ENCODE data around the gene RUNDC1.
"Not testable (repeated sequence)": the region's sequence is repeated elsewhere in the genome, so short reads cannot be mapped to it uniquely, and the experiment has no call there.

The RUNDC1 gene

DNA sequence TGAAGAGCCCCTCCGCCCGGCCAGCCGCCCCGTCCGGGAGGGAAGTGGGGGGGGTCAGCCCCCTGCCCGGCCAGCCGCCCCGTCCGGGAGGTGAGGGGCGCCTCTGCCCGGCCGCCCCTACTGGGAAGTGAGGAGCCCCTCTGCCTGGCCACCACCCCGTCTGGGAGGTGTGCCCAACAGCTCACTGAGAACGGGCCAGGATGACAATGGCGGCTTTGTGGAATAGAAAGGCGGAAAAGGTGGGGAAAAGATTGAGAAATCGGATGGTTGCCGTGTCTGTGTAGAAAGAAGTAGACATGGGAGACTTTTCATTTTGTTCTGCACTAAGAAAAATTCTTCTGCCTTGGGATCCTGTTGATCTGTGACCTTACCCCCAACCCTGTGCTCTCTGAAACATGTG is 7.0 kb upstream of the RUNDC1 start:
- not testable (repeated sequence) for H3K4me3 ChIP-seq (ENCODE audit: low read depth in 1 of 2, low read length in 2 of 2); H3K9ac ChIP-seq (ENCODE audit: low read length); H3K4me1 ChIP-seq (ENCODE audit: insufficient read depth, low read length); H3K27ac ChIP-seq (ENCODE audit: low read depth, low read length); H3K9me3 ChIP-seq (ENCODE audit: low read length); H3K36me3 ChIP-seq (ENCODE audit: insufficient read depth, low read length); H3K27me3 ChIP-seq (ENCODE audit: control insufficient read depth in 1 of 2, insufficient read depth in 2 of 2, low read length in 2 of 2)

DNA sequence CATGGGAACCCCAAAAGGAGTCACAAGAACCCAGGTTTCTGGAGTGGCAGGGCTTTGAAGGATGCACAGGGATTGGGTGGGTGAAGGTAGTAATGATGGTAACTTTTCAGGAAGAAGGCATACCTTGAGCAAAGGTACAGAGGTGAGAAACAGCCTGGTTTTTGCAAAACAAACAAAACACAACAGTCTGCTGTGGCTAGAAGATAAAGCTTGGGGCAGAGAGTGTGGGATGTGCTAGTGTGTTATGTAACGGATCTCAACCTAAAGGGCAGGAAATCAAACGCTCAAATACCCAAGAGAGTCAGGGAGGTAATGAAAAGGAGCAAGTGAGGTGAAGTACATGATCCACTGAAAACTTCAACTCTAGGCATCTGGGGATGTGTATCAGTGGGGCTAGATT is 5.1 kb upstream of the RUNDC1 start:
- no peak overlapping the region for H3K4me3 ChIP-seq (ENCODE audit: low read depth in 1 of 2, low read length in 2 of 2)
- H3K36me3 ChIP-seq (ENCODE audit: insufficient read depth, low read length): no peaks in the 10 kb centered on the region
- H3K27ac ChIP-seq (ENCODE audit: low read depth, low read length): no peak overlapping the region
- no peaks in the 10 kb centered on the region for H3K9me3 ChIP-seq (ENCODE audit: low read length)
- H3K27me3 ChIP-seq (ENCODE audit: control insufficient read depth in 1 of 2, insufficient read depth in 2 of 2, low read length in 2 of 2): no peaks in the 10 kb centered on the region
- no peak overlapping the region for H3K9ac ChIP-seq (ENCODE audit: low read length)
- peaks cover 13% of the 10 kb centered on the region for H3K4me1 ChIP-seq (ENCODE audit: insufficient read depth, low read length)

DNA sequence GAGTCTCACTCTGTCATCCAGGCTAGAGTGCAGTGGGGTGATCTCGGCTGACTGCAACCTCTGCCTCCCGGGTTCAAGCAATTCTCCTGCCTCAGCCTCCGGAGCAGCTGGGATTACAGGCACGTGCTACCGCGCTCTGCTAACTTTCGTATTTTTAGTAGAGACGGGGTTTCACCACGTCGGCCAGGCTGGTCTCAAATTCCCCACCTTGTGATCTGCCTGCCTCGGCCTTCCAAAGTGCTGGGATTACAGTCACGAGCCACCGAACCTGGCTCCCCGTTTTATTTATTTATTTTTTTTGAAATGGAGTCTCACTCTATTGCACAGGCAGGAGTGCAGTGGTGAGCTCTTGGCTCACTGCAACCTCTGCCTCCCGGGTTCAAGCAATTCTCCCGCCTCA is 4.7 kb upstream of the RUNDC1 start:
- not testable (repeated sequence) for H3K9me3 ChIP-seq (ENCODE audit: low read length); H3K27me3 ChIP-seq (ENCODE audit: control insufficient read depth in 1 of 2, insufficient read depth in 2 of 2, low read length in 2 of 2); H3K9ac ChIP-seq (ENCODE audit: low read length); H3K4me3 ChIP-seq (ENCODE audit: low read depth in 1 of 2, low read length in 2 of 2); H3K27ac ChIP-seq (ENCODE audit: low read depth, low read length); H3K36me3 ChIP-seq (ENCODE audit: insufficient read depth, low read length)
- H3K4me1 ChIP-seq (ENCODE audit: insufficient read depth, low read length): peaks cover 13% of the 10 kb centered on the region

DNA sequence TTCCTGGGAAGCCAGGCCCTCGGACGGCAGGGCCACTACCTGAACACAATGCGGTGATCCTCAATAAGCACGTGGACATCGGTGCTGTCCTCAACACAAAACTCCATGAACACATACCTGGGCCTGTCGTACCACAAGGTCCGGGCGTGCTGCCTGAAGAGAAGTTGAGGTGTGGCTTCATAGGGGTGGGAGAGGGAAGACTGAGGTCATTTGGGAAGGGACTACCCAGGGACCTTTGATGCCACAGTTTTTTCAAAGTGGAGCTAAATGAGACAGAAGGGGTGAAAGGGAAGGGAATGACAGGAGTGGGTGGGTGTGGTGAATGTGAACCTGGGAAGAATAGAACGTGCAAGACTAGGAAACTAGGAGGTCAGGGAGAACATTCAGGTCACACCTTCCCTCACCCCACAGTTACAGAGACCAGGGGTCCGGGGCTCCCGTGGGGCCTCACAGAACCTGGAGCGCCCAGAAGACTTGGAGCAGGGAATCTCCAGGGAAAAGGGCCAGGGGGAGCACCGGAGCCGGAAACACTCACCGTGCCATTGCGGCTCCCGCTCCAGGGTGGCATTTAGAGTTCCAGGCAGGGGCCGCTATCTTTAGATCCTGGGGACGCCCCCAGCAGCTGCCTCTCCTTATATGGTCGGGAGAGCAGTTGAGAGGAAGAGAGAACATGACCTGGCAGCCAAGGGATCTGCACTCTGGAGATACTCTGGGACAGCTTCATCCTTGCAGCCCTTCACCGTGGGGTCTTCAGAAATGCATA is 673 bp upstream of the RUNDC1 start, which contains the start of gene PTGES3L:
TSS of gene PTGES3L (minus strand) at position 570 of the 763 bp plus-strand sequence. CDS start at position 543, 27 bp downstream.
- peaks cover 29% of the 10 kb centered on the region for H3K4me1 ChIP-seq (ENCODE audit: insufficient read depth, low read length)
- H3K4me3 ChIP-seq (ENCODE audit: low read depth in 1 of 2, low read length in 2 of 2): peak within 1 kb of the TSS; percentile 85 to 88
- no peaks in the 10 kb centered on the region for H3K27me3 ChIP-seq (ENCODE audit: control insufficient read depth in 1 of 2, insufficient read depth in 2 of 2, low read length in 2 of 2)
- H3K36me3 ChIP-seq (ENCODE audit: insufficient read depth, low read length): no peaks in the 10 kb centered on the region
- peak within 1 kb of the TSS; percentile 98 for H3K27ac ChIP-seq (ENCODE audit: low read depth, low read length)
- H3K9ac ChIP-seq (ENCODE audit: low read length): peak within 1 kb of the TSS; percentile 44
- no peaks in the 10 kb centered on the region for H3K9me3 ChIP-seq (ENCODE audit: low read length)

DNA sequence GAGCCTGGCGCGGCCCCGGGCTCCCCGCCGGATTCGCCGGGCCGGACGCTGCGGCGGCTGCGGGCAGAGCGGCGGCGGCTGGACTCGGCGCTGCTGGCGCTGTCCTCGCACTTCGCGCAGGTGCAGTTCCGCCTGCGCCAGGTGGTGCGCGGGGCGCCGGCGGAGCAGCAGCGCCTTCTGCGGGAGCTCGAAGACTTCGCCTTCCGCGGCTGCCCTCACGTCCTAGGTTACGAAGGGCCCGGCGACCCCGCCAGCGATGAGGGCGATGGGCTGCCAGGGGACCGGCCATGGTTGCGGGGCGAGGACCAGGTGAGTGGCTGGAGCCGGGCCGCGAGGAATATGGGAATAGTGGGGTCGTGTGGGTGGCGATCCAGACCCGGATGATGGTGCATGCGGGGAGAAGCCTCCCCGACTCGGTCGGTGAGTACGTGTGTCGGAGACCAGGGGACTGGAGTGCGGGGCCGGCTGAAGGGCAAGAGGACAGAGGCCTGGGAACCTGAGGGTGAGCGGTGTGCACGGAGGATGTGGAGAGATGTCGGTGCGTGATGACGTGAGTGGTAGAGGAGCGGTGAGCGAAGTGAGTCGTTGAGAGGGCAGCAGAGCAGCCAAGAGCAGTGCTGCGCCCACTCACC is 517 bp downstream of the RUNDC1 start:
- Histone ChIP-seq H3K27me3 (ENCODE audit: control insufficient read depth in 1 of 2, insufficient read depth in 2 of 2, low read length in 2 of 2) (no peaks in the 10 kb centered on the region), H3K27ac (ENCODE audit: low read depth, low read length) (peak overlapping the region; percentile 98), H3K9me3 (ENCODE audit: low read length) (no peaks in the 10 kb centered on the region), H3K4me1 (ENCODE audit: insufficient read depth, low read length) (peaks cover 29% of the 10 kb centered on the region), H3K36me3 (ENCODE audit: insufficient read depth, low read length) (peaks cover 5% of the 10 kb centered on the region), H3K4me3 (ENCODE audit: low read depth in 1 of 2, low read length in 2 of 2) (peak overlapping the region; percentile 85 to 88), H3K9ac (ENCODE audit: low read length) (peak overlapping the region; percentile 21)

DNA sequence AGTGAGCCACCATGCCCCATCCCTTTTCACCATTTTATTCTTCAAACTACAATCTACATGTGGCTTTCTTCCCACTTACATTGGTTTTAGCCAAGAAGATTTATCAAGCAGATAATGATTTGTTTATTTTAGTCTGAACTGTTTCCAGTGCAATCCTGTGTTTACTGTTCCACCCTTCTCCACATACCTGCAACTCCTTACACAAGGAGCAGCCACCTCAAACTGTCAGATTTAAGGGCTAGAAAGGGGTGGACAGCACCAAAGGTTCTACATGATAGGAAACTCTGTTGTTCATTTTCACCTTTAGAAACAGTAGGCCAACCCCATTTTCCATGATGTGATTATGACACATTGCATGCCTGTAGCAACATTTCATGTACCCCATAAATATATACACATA is 1.9 kb downstream of the RUNDC1 start:
- H3K4me3 ChIP-seq (ENCODE audit: low read depth in 1 of 2, low read length in 2 of 2): no peak overlapping the region
- no peaks in the 10 kb centered on the region for H3K9me3 ChIP-seq (ENCODE audit: low read length)
- H3K36me3 ChIP-seq (ENCODE audit: insufficient read depth, low read length): peaks cover 12% of the 10 kb centered on the region
- H3K27ac ChIP-seq (ENCODE audit: low read depth, low read length): no peak overlapping the region
- H3K27me3 ChIP-seq (ENCODE audit: control insufficient read depth in 1 of 2, insufficient read depth in 2 of 2, low read length in 2 of 2): no peaks in the 10 kb centered on the region
- H3K9ac ChIP-seq (ENCODE audit: low read length): no peak overlapping the region
- H3K4me1 ChIP-seq (ENCODE audit: insufficient read depth, low read length): peaks cover 29% of the 10 kb centered on the region

DNA sequence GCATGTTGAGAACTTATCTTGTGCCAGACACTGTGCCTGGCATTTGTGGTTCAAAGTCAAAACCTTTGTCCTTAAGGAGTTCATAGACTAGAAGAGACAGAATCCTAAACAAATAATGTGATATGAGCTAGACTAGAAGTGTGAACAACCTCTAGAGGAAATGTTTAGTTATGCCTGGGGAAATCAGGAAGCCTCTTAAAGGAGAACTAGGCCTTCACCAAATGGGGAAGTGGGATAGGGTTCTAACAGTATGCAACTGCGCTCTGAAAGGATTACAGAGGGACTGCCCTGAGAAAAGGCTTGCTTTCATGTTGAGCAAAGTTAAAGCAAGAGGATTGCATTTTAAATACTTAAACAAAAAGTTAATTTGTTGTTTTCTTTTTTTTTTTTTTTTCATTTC is 4.9 kb downstream of the RUNDC1 start:
- Histone ChIP-seq H3K27ac (ENCODE audit: low read depth, low read length) (no peak overlapping the region), H3K9ac (ENCODE audit: low read length) (no peak overlapping the region), H3K9me3 (ENCODE audit: low read length) (no peaks in the 10 kb centered on the region), H3K4me1 (ENCODE audit: insufficient read depth, low read length) (peaks cover 16% of the 10 kb centered on the region), H3K27me3 (ENCODE audit: control insufficient read depth in 1 of 2, insufficient read depth in 2 of 2, low read length in 2 of 2) (no peaks in the 10 kb centered on the region), H3K4me3 (ENCODE audit: low read depth in 1 of 2, low read length in 2 of 2) (no peak overlapping the region), H3K36me3 (ENCODE audit: insufficient read depth, low read length) (peaks cover 41% of the 10 kb centered on the region)

DNA sequence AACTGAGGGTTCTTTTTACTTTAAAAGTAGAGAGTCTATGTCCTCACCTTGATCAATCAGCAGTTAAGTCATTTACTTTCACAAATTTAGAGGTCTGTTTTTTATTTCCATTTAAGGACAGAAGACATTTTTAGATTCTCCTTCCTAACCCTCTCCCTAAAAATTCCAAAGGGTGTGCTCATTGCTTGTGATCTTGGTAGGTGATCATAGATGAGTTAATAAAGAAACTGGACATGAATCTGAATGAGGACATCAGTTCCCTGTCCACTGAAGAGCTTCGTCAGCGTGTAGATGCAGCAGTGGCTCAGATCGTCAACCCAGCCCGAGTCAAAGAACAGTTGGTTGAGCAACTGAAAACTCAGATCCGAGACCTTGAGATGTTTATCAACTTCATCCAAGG is 8.8 kb downstream of the RUNDC1 start:
- H3K27ac ChIP-seq (ENCODE audit: low read depth, low read length): no peak overlapping the region
- H3K9ac ChIP-seq (ENCODE audit: low read length): no peak overlapping the region
- no peaks in the 10 kb centered on the region for H3K9me3 ChIP-seq (ENCODE audit: low read length)
- H3K36me3 ChIP-seq (ENCODE audit: insufficient read depth, low read length): peaks cover 66% of the 10 kb centered on the region
- H3K4me1 ChIP-seq (ENCODE audit: insufficient read depth, low read length): no peaks in the 10 kb centered on the region
- H3K4me3 ChIP-seq (ENCODE audit: low read depth in 1 of 2, low read length in 2 of 2): no peak overlapping the region
- no peaks in the 10 kb centered on the region for H3K27me3 ChIP-seq (ENCODE audit: control insufficient read depth in 1 of 2, insufficient read depth in 2 of 2, low read length in 2 of 2)

DNA sequence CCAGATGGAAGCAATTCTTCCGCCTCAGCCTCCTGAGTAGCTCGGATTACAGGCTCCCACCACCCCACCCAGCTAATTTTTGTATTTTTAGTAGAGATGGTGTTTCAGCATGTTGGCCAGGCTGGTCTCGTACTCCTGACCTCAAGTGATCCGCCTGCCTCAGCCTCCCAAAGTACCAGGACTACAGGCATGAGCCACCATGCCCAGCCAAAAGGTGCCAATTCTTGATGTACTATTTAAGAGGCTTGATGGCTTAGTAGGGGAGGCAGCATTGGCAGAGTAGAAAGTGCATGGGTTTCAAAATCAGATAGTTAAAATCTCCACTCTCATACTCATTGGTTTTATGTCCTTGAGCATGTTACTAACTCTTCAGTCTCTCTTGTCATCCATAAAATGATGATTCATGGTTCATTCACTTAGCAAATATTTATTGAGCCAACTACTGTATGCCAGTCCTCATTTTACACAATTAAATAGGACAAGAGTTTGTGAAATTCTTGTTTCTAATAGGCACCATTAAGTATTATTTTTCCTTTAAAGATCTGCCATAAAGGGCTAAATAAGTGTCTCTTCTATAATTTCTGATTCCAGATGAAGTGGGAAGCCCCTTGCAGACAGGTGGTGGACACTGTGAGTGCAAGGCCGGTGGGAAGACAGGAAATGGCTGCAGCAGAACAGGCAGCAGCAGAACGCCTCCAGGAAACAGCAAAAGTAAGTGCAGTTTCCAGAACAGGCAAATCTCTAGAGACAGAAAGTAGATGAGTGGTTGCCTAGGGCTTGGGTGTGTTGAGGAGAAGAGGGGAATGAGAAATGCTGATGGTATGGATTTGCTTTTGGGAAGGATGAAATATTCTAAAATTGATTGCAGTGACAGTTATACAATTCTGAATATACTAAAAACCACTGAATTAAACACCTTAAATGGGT is 9.6 kb downstream of the RUNDC1 start:
- Histone ChIP-seq H3K9ac (ENCODE audit: low read length) (no peak overlapping the region), H3K4me1 (ENCODE audit: insufficient read depth, low read length) (no peaks in the 10 kb centered on the region), H3K9me3 (ENCODE audit: low read length) (no peaks in the 10 kb centered on the region), H3K27ac (ENCODE audit: low read depth, low read length) (no peak overlapping the region), H3K4me3 (ENCODE audit: low read depth in 1 of 2, low read length in 2 of 2) (no peak overlapping the region), H3K27me3 (ENCODE audit: control insufficient read depth in 1 of 2, insufficient read depth in 2 of 2, low read length in 2 of 2) (no peaks in the 10 kb centered on the region), H3K36me3 (ENCODE audit: insufficient read depth, low read length) (peaks cover 64% of the 10 kb centered on the region)

DNA sequence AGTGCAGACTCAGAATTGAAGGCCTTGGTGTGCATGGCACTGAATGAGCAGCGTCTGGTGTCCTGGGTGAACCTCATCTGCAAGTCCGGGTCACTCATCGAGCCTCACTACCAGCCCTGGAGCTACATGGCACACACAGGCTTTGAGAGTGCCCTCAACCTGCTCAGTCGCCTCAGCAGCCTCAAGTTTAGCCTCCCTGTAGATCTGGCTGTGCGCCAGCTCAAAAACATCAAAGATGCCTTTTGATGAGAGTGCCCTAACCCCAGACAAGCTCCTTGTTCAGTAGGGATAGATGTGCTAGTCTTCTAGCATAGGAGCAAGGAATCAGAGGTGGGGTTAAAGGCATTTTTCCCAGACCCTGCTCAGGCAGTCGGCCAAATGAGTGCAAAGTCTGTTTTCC is 11.1 kb downstream of the RUNDC1 start:
- Histone ChIP-seq H3K4me1 (ENCODE audit: insufficient read depth, low read length) (no peaks in the 10 kb centered on the region), H3K9me3 (ENCODE audit: low read length) (no peaks in the 10 kb centered on the region), H3K27me3 (ENCODE audit: control insufficient read depth in 1 of 2, insufficient read depth in 2 of 2, low read length in 2 of 2) (no peaks in the 10 kb centered on the region), H3K4me3 (ENCODE audit: low read depth in 1 of 2, low read length in 2 of 2) (no peak overlapping the region), H3K27ac (ENCODE audit: low read depth, low read length) (no peak overlapping the region), H3K36me3 (ENCODE audit: insufficient read depth, low read length) (peaks cover 62% of the 10 kb centered on the region), H3K9ac (ENCODE audit: low read length) (no peak overlapping the region)

DNA sequence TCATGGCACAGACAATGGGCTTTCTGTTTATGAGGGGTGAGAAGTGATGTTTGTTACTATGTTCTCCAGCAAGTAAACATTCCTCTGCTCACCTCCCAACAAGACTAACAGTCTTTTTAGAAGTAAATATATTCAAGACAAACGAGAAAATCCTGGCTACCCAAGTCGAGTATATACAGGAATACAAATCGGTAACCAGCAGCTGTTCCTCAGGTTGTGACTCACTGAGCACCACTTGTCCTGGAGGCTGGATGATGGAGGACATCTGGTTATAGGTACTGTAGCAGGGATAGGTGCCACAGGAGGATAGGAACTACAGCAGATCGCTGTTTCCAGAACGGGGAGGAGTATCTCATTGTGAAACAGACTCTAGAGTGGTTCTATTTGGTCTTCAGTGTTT is 12.5 kb downstream of the RUNDC1 start:
- Histone ChIP-seq H3K9me3 (ENCODE audit: low read length) (no peaks in the 10 kb centered on the region), H3K27me3 (ENCODE audit: control insufficient read depth in 1 of 2, insufficient read depth in 2 of 2, low read length in 2 of 2) (no peaks in the 10 kb centered on the region), H3K9ac (ENCODE audit: low read length) (no peak overlapping the region), H3K27ac (ENCODE audit: low read depth, low read length) (no peak overlapping the region), H3K36me3 (ENCODE audit: insufficient read depth, low read length) (peaks cover 49% of the 10 kb centered on the region), H3K4me1 (ENCODE audit: insufficient read depth, low read length) (peaks cover 10% of the 10 kb centered on the region), H3K4me3 (ENCODE audit: low read depth in 1 of 2, low read length in 2 of 2) (no peak overlapping the region)

Data from muscle layer of colon (tissue), 2 donors.